NCI-H2171 (cell line): ENCODE measurements around the gene SPEG.
A peak's percentile ranks its signal among the peaks of the same experiment; 100 is the strongest.

Experiments
- DNase-seq: peaks from one replicate; lab custom pipeline; 2025; lab: John Stamatoyannopoulos, UW

The SPEG gene

DNA sequence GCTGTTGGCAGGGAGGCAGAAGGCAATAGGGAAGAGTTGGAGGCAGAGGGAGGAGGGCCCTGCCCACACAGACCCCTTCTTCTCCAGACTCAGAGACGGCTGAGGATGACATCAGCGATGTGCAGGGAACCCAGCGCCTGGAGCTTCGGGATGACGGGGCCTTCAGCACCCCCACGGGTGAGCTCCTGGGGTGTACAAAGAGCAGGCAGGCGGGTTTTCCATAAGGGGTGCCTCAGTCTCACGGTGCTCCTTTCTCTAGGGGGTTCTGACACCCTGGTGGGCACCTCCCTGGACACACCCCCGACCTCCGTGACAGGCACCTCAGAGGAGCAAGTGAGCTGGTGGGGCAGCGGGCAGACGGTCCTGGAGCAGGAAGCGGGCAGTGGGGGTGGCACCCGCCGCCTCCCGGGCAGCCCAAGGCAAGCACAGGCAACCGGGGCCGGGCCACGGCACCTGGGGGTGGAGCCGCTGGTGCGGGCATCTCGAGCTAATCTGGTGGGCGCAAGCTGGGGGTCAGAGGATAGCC is 10.0 kb downstream of the SPEG start:
- DNase-seq: peak; percentile 43

DNA sequence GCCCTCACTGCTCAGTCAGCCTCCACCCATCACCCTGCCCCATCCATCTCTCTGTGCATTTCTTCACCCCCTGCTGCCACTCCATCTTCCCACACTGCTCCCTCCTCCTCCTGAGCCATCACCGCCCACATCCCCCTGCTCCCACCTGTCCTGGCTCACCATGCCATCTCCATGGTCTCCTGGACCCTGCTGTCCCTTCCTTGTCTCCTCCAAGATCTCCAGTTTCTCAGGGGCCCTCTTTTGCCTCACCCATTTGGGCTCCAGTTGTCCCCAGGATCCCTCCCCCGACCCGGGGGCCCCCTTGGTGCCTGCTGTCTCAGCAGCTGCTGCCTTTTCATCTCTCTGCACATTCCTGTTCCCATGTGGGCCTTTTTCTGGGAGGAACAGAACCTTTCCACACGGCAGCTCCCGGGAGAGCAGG is 10.6 kb downstream of the SPEG start:
- peak; percentile 78 for DNase-seq

DNA sequence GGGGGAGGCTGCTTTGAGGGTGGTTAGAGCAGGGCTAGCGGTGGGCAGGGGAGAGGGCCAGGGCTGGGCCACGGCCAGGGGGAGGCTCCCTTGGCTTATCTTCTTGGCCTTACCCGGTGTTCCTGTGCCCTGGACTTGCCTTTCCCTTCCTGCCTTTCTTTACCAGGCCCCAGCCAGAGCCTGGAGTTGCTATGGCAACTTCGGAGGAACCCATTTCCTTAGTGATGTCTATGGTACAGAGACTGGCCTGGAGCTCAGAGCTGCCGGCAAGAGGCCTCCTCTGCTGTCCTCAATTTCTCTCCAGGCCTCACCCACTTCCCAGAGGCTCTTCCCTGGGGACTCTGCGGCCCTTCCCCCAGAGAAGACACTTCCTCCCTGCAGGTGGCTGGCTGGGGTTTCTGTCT is 11.5 kb downstream of the SPEG start:
- peak; percentile 27 for DNase-seq

- no peak for DNase-seq
Observed at GRCh38 chr2:219446689-219447088, 12.0 kb downstream of the SPEG start.

GRCh38 chr2:219447242-219448098 is 12.8 kb downstream of the SPEG start:
- no peak for DNase-seq

- no peak for DNase-seq
Observed at GRCh38 chr2:219448099-219448775, 13.6 kb downstream of the SPEG start.

DNA sequence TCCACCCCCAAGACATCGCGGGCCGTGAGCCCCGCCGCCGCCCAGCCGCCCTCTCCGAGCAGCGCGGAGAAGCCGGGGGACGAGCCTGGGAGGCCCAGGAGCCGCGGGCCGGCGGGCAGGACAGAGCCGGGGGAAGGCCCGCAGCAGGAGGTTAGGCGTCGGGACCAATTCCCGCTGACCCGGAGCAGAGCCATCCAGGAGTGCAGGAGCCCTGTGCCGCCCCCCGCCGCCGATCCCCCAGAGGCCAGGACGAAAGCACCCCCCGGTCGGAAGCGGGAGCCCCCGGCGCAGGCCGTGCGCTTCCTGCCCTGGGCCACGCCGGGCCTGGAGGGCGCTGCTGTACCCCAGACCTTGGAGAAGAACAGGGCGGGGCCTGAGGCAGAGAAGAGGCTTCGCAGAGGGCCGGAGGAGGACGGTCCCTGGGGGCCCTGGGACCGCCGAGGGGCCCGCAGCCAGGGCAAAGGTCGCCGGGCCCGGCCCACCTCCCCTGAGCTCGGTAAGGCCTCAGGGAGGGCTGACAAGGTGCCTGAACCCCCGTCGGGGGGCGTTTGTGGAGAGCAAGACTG is 14.2 kb downstream of the SPEG start:
- DNase-seq: no peak

- DNase-seq: no peak
Observed at GRCh38 chr2:219449609-219450008, 15.0 kb downstream of the SPEG start.

DNA sequence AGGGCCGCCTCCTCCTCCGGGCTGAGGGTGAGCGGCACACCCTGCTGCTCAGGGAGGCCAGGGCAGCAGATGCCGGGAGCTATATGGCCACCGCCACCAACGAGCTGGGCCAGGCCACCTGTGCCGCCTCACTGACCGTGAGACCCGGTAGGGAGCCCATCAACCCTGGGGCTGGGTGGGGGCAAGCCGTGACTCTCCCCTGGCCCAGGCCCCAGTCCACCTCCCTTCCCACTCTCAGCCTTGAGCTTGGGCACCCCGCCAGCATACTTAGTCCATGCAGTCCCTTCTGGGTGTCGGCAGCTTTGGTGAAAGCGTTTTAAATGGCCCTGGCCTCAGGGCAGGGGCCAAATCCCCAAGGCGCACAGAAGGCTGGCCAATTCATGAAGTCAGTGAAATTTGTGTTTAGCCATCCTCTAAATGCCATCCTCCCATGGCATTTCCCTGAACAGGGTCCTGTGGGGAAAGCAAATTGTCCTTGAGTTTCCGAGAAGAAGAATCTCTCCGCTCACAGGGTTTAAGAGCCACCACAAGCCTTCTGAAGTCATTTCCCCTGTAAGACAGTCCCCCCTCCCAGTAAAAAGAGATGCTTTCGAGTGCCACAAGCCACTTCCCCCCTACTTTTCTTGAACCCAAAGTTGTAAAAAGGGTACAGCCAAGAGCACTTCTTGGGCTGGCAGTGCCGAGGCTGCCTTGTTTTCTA is 17.2 kb downstream of the SPEG start:
- DNase-seq: no peak

DNA sequence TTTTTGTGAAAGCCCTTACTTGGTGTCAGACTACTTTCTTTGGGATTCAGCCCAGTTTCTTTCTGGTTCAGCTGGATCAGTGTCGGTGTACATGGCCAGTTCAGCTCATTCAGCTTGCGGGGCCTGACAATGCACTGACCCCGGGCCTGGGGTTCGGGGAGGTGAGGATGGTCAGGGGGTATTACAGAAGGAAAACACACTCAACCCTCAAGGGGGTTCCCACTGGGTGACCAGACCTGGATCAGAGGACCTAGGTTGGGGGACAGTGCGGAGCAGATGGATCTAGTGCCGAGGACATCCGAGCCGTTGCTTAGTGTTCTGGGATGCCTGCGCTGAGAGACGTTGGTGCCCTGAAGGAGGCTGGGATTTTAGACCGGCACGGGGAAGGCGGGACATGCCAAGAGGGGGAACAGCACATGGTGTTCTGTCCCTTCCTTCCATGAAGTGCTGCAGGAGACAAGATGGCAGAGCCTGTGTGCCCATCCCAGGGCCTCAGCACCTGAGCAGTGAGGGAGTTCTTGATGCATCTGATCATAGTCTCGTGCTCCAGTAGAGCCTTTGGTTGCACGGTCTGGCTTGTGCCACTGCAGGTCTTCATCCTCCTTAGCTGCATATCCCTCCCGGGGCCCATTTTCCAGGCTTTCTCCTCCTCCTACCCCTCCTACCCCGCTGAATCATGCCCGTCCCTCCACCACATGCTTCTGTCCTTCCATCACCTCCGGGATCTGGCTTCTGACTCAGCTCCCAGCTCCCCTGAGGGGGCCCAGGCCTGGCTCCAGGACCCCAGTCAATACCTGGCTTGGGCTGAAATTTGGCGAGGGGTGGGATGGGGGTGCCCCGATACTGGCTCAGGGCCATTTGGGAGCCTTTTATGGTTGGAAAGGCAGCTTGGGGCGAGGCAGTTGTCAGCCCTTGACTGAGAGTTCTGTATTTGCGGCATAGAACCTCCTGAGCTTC is 18.0 kb downstream of the SPEG start:
- DNase-seq: peak; percentile 44

GRCh38 chr2:219453671-219454590 is 19.3 kb downstream of the SPEG start:
- DNase-seq: peak; percentile 47

DNA sequence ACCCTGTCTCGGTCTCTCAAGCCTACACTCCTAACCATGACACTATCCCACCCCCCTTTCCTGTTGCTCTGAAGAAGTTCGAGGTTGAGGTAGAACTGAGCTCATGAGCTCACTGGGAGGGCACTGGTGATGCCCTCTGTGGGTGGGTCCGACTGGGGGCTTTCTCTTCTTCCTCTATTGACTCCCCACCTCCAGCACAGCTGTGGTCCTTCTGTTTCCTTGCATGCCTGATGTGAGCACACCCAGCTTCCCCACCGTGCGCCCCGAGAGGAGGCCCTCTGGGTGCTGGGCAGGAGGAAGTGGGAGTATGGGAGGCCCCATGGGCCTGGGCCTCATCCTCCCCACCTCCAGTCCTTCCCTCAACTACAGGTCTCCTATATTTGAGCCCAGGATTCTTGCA is 20.9 kb downstream of the SPEG start:
- DNase-seq: no peak

- no peak for DNase-seq
Observed at GRCh38 chr2:219457784-219458369, 23.2 kb downstream of the SPEG start.

DNA sequence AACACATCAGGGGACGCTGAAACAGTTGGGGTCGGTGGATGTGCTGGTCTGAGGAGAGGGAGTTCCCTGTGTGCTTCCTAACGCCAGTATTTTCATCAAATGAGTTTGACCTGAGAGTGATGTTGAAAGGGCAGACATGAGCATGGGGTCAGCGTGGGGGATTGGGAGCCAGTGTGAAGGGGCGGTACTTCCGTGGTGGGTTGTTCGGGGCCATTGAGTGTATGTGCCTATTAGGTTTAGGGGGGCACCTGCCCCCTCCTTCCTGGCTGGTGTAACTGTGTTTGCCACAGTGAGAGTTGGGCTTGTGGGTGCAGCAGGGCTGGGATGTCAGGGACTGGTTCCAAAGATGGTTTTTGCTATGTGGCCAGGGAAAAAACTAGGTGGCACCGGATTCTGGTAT is 24.4 kb downstream of the SPEG start:
- no peak for DNase-seq

- DNase-seq: no peak
Observed at GRCh38 chr2:219459460-219460311, 25.0 kb downstream of the SPEG start.

DNA sequence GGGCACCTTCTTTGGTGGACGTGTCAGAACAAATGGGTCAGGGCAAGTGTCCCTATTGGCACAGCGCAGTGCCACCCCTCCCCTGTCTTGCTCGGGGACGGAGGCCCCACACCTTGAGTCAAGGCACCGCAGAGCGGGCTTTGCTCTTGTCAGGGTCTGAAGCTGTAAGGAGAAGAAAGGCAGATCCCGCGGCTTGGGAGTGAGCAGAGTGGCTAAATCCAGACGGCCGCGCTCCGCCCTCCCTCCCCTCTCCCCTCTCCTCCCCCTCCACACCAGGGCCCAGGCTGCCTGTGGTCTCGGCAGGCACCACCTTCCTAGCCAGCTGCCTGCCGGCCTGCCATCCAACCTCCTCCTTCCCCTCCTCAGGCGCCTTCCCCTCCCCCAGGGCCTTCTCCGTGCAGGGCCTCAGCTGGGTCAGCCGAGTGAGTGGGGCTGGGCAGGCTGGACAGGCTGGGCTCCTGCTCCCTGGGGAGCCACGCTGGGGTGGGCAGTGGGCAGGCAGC is 25.8 kb downstream of the SPEG start:
- DNase-seq: no peak

DNA sequence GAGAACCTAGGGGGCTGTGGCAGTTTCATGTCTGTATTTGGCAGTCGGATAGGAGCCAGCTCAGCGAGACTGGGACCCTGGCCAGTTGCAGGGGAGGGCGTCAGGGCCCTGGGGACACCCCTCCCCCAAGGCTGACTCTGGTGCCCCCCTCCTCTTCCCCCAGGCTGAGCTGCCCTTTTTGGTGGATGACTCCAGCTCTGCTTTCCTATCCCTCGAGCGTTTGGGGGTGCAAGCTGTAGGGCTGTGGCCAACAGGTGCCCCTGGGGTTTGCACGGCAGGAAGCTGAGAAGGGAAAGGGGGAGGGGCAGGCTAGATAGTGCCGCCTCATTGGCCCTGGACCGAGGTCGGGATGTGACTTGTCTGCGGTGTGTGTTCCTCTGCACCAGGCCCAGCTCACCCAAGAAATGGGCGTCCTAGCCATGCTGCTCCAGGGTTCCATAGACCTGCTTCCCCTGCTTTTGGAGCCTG is 26.4 kb downstream of the SPEG start:
- no peak for DNase-seq

DNA sequence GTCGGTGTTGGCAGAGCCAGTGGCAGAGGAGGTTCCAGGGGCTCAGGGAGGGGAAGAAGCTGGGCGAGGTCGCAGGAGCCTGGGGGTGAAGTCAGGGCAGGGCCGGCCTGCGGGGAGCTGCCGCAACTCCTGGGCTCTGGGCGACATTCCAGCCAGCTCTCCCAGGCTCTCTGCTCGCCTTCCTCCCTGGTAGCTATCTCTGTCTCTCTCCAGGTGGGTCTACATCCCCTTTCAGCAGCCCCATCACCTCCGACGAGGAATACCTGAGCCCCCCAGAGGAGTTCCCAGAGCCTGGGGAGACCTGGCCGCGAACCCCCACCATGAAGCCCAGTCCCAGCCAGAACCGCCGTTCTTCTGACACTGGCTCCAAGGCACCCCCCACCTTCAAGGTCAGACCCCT is 27.0 kb downstream of the SPEG start:
- DNase-seq: no peak
